Left lung (tissue), 10 donors: Measurements from ENCODE around the gene NUP93. TPM values are rescaled to one million over a fixed set of nuclear protein-coding genes. Genes with fewer than 3 reads are reported as not detected.

Source experiments
- ATAC-seq: fragments of 200-7000 bp; cut with Tn5 transposase; one replicate; pipeline ENCODE4 v1.9.1; 2020; ENCODE audit warnings: moderate library complexity
- DNase-seq, 4 donors: peaks; one replicate each; pipeline ENCODE4 v3.0.0-alpha.2; 2013 to 2020
- H3K27ac ChIP-seq, 2 donors: fragments of 200-600 bp; sonication (generic) in 1 of 2; one replicate each; pipeline versions ENCODE4 v1.5.0 to v1.8.0; 2020 to 2021
- H3K27me3 ChIP-seq, 2 donors: fragments of 200-600 bp; sonication (generic) in 1 of 2; one replicate each; pipeline versions ENCODE4 v1.5.0 to v1.8.0; 2020 to 2021
- H3K36me3 ChIP-seq, 2 donors: fragments of 200-600 bp; sonication (generic) in 1 of 2; one replicate each; pipeline versions ENCODE4 v1.5.0 to v1.8.0; 2020 to 2021
- H3K4me1 ChIP-seq, 2 donors: fragments of 200-600 bp; one replicate each; pipeline ENCODE4 v1.8.0; 2021
- H3K4me3 ChIP-seq, 2 donors: fragments of 200-600 bp; sonication (generic) in 1 of 2; one replicate each; pipeline versions ENCODE4 v1.5.0 to v1.8.0; 2020 to 2021; ENCODE audit warnings: mild to moderate bottlenecking in 1 of 2
- H3K9me3 ChIP-seq, 2 donors: fragments of 200-600 bp; sonication (generic) in 1 of 2; one replicate each; pipeline versions ENCODE4 v1.5.0 to v1.8.0; 2020 to 2021
- CTCF ChIP-seq, 2 donors: fragments of 200-600 bp; sonication (generic) in 1 of 2; IDR thresholded peaks; one replicate each; pipeline versions ENCODE4 v1.5.0 to v1.8.0; 2021; ENCODE audit warnings: antibody characterized with exemption in 2 of 2
- intact Hi-C, 2 donors: fragments of 100-400 bp; cut with DNase I; formaldehyde crosslinking; loops; one replicate each; pipeline versions ENCODE4 v1.11.2 to v1.14.2; 2022
- polyA plus RNA-seq, 6 donors: library from polyadenylated mRNA; unstranded; fragments of 120-200 nt; gene quantifications; one replicate each; pipeline ENCODE4 v1.2.1, GENCODE V29; 2013; ENCODE audit not compliant: insufficient read length in 6 of 6
- total RNA-seq, 2 donors: library from RNA; stranded (reverse); fragmentation: NEBNext Ultra II Directional; extraction: Animal tissue kit (Norgen Biotek cat#: 25700); gene quantifications; one replicate each; pipeline ENCODE4 v1.2.1, GENCODE V29; 2021
- donor health status: DM: no; HTN: yes; CAD: no.
- donor health status: DM: no; HTN: no; CAD: no.

Gene NUP93
- total and polyA plus RNA-seq, 8 donors: 47.1 to 75.9 (median 65.9) TPM

- ATAC-seq: no peak
- no peak overlapping the region for H3K27ac ChIP-seq
- no peak overlapping the region for H3K4me3 ChIP-seq
- no peaks in the 10 kb centered on the region for H3K27me3 ChIP-seq
- no peak for TF ChIP-seq CTCF (IDR thresholded peaks at IDR 0.05)
- intact Hi-C loops: no loop called here
- peak in 1 of 4 donors; percentile 63 for DNase-seq
- H3K36me3 ChIP-seq: no peaks in the 10 kb centered on the region
- no peaks in the 10 kb centered on the region for H3K9me3 ChIP-seq
- no peaks in the 10 kb centered on the region for H3K4me1 ChIP-seq
These were observed 156.9 kb downstream of the NUP93 start for GRCh38 chr16:56886826-56887225.

- no peak overlapping the region for H3K4me3 ChIP-seq
- DNase-seq (peak in 1 of 4 donors; percentile 16), ATAC-seq (peak; percentile 34)
- H3K9me3 ChIP-seq: no peaks in the 10 kb centered on the region
- intact Hi-C loops: no loop called here
- H3K36me3 ChIP-seq: no peaks in the 10 kb centered on the region
- TF ChIP-seq CTCF (IDR thresholded peaks at IDR 0.05): no peak
- no peak overlapping the region for H3K27ac ChIP-seq
- no peaks in the 10 kb centered on the region for H3K4me1 ChIP-seq
- no peaks in the 10 kb centered on the region for H3K27me3 ChIP-seq
These were observed 158.9 kb downstream of the NUP93 start for GRCh38 chr16:56888806-56889205.

GRCh38 chr16:56889206-56889605 lies 159.3 kb downstream of the NUP93 start:
- Histone ChIP-seq H3K27me3 (no peaks in the 10 kb centered on the region), H3K4me3 (no peak overlapping the region), H3K36me3 (no peaks in the 10 kb centered on the region), H3K9me3 (no peaks in the 10 kb centered on the region), H3K27ac (no peak overlapping the region), H3K4me1 (no peaks in the 10 kb centered on the region)
- ATAC-seq (peak; percentile 31), DNase-seq (peak in 1 of 4 donors; percentile 51)
- TF ChIP-seq CTCF (IDR thresholded peaks at IDR 0.05): no peak
- intact Hi-C loops: no loop called here

- DNase-seq (no peak), ATAC-seq (no peak)
- Histone ChIP-seq H3K4me3 (no peak overlapping the region), H3K36me3 (no peaks in the 10 kb centered on the region), H3K27ac (no peak overlapping the region), H3K27me3 (no peaks in the 10 kb centered on the region), H3K4me1 (no peaks in the 10 kb centered on the region), H3K9me3 (no peaks in the 10 kb centered on the region)
- no peak for TF ChIP-seq CTCF (IDR thresholded peaks at IDR 0.05)
- intact Hi-C loops: no loop called here
These were observed 161.8 kb downstream of the NUP93 start for GRCh38 chr16:56891685-56892084.

- intact Hi-C loops: no loop called here
- DNase-seq: no peak
- ATAC-seq: no peak
- Histone ChIP-seq H3K4me3 (no peak overlapping the region), H3K9me3 (no peaks in the 10 kb centered on the region), H3K27me3 (no peaks in the 10 kb centered on the region), H3K36me3 (no peaks in the 10 kb centered on the region), H3K27ac (no peak overlapping the region), H3K4me1 (no peaks in the 10 kb centered on the region)
- no peak for TF ChIP-seq CTCF (IDR thresholded peaks at IDR 0.05)
These were observed 162.8 kb downstream of the NUP93 start for GRCh38 chr16:56892705-56893104.
